Natural killer cell (primary cell): ENCODE measurements around the gene MRE11. TPM values are rescaled to one million over a fixed set of nuclear protein-coding genes. Genes with fewer than 3 reads are reported as not detected.

ENCODE experiments used
- ATAC-seq, 3 donors: fragments of 150-1000 bp in 2 of 3; fragments of 200-7000 bp in 1 of 3; cut with Tn5 transposase; 1 replicate in 1 of 3; 2 replicates in 2 of 3; pipeline ENCODE4 v1.10.0; 2021; ENCODE audit warnings: mild to moderate bottlenecking in 2 of 3, moderate library complexity in 2 of 3
- DNase-seq, 2 donors: peaks; one replicate each; pipeline versions ENCODE4 v3.0.0 to v3.0.0-alpha.2; 2013 to 2021; ENCODE audit warnings: mixed read lengths in 1 of 2
- H3K27ac ChIP-seq: one replicate; pipeline ENCODE4 v1.5.1; 2013; ENCODE audit warnings: mild to moderate bottlenecking, low read length
- H3K27me3 ChIP-seq: one replicate; pipeline ENCODE4 v1.6.1; 2013; ENCODE audit warnings: low read length; ENCODE audit not compliant: control insufficient read depth, insufficient read depth
- H3K36me3 ChIP-seq: one replicate; pipeline ENCODE4 v1.6.1; 2013; ENCODE audit warnings: low read length; ENCODE audit not compliant: control insufficient read depth, insufficient read depth
- H3K4me1 ChIP-seq: one replicate; pipeline ENCODE4 v1.6.1; 2013; ENCODE audit warnings: low read length; ENCODE audit not compliant: control insufficient read depth, insufficient read depth
- H3K4me3 ChIP-seq: one replicate; pipeline ENCODE4 v1.5.1; 2013; ENCODE audit warnings: low read length
- H3K9me3 ChIP-seq: one replicate; pipeline ENCODE4 v1.6.1; 2013; ENCODE audit warnings: low read length; ENCODE audit not compliant: control insufficient read depth, insufficient read depth
- H3K27ac Mint-ChIP-seq, 2 donors: one replicate each; pipeline ENCODE4 v1.8.0; 2022; ENCODE audit warnings: mild to moderate bottlenecking in 2 of 2, mixed read lengths in 2 of 2, moderate library complexity in 1 of 2
- H3K27me3 Mint-ChIP-seq, 2 donors: one replicate each; pipeline ENCODE4 v1.8.0; 2022; ENCODE audit warnings: low read depth in 2 of 2, mixed read lengths in 2 of 2
- H3K36me3 Mint-ChIP-seq: one replicate; pipeline ENCODE4 v1.8.0; 2022; ENCODE audit warnings: mixed read lengths
- H3K4me1 Mint-ChIP-seq, 2 donors: one replicate each; pipeline ENCODE4 v1.8.0; 2022; ENCODE audit warnings: mixed read lengths in 2 of 2
- H3K4me3 Mint-ChIP-seq: one replicate; pipeline ENCODE4 v1.8.0; 2022; ENCODE audit warnings: mild to moderate bottlenecking, moderate library complexity, mixed read lengths
- H3K9me3 Mint-ChIP-seq, 2 donors: one replicate each; pipeline ENCODE4 v1.8.0; 2022; ENCODE audit warnings: mixed read lengths in 2 of 2
- CTCF ChIP-seq: fragments of 200-600 bp; IDR thresholded peaks from one replicate; pipeline ENCODE4 v1.8.0; 2022; ENCODE audit warnings: antibody characterized with exemption
- WGBS: methylation state at CpG from one replicate; pipeline ENCODE4 v1.1.7; 2013; ENCODE audit warnings: missing lambda C conversion rate; ENCODE audit not compliant: insufficient coverage; 5-methylcytosine and 5-hydroxymethylcytosine counted together
- intact Hi-C: fragments of 100-400 bp; cut with micrococcal nuclease; formaldehyde crosslinking; loops from one replicate; pipeline ENCODE4 v1.14.2; 2022
- total RNA-seq, 4 donors: library from RNA; stranded (reverse); fragments of 120-200 nt in 1 of 4; gene quantifications; one replicate each; pipeline versions ENCODE4 v1.2.3 to v1.2.4, GENCODE V29; 2013 to 2022

The MRE11 gene
- total RNA-seq, 3 donors from 2014 or later (not counting 1 experiment from before 2014, with no cell fraction given): 42.1 to 45.2 (median 43.8) TPM

GRCh38 chr11:94469416-94469815, 24.2 kb downstream of the MRE11 start:
- intact Hi-C loops: no loop called here
- peaks cover 24 to 27% of the 10 kb centered on the region in 2 donors for H3K4me1 Mint-ChIP-seq
- no peaks in the 10 kb centered on the region for H3K27me3 Mint-ChIP-seq
- Histone ChIP-seq H3K4me1 (peaks cover 8% of the 10 kb centered on the region), H3K4me3 (no peak overlapping the region), H3K36me3 (peaks cover 33% of the 10 kb centered on the region), H3K27ac (no peak overlapping the region), H3K27me3 (no peaks in the 10 kb centered on the region), H3K9me3 (no peaks in the 10 kb centered on the region)
- ATAC-seq: no peak
- no peak overlapping the region for H3K27ac Mint-ChIP-seq
- peaks cover 13% of the 10 kb centered on the region for H3K36me3 Mint-ChIP-seq
- TF ChIP-seq CTCF: no peak
- H3K9me3 Mint-ChIP-seq: no peaks in the 10 kb centered on the region
- no peak for DNase-seq
- H3K4me3 Mint-ChIP-seq: no peak overlapping the region
- WGBS: 80% methylated on average over 2 of the region's 2 CpGs

GRCh38 chr11:94459576-94459975, 34.1 kb downstream of the MRE11 start:
- Histone ChIP-seq H3K27me3 (no peaks in the 10 kb centered on the region), H3K4me1 (no peaks in the 10 kb centered on the region), H3K9me3 (no peaks in the 10 kb centered on the region), H3K36me3 (peaks cover 28% of the 10 kb centered on the region), H3K4me3 (no peak overlapping the region), H3K27ac (no peak overlapping the region)
- Mint-ChIP-seq H3K27ac (no peak overlapping the region), H3K4me1 (peaks cover 6 to 7% of the 10 kb centered on the region in 2 donors), H3K27me3 (no peaks in the 10 kb centered on the region), H3K9me3 (no peaks in the 10 kb centered on the region), H3K4me3 (no peak overlapping the region), H3K36me3 (peaks cover 8% of the 10 kb centered on the region)
- WGBS: 76% methylated on average over 2 of the region's 2 CpGs
- intact Hi-C loops: no loop called here
- no peak for TF ChIP-seq CTCF
- DNase-seq (no peak), ATAC-seq (no peak)

- Histone ChIP-seq H3K27ac (no peak overlapping the region), H3K4me3 (no peak overlapping the region), H3K27me3 (no peaks in the 10 kb centered on the region), H3K36me3 (peaks cover 32% of the 10 kb centered on the region), H3K4me1 (no peaks in the 10 kb centered on the region), H3K9me3 (no peaks in the 10 kb centered on the region)
- no peak for TF ChIP-seq CTCF
- H3K36me3 Mint-ChIP-seq: peaks cover 8% of the 10 kb centered on the region
- intact Hi-C loops: no loop called here
- no peak overlapping the region for H3K4me3 Mint-ChIP-seq
- no peaks in the 10 kb centered on the region for H3K9me3 Mint-ChIP-seq
- ATAC-seq (peak in 2 of 3 donors; percentile 35 to 42), DNase-seq (no peak)
- H3K27me3 Mint-ChIP-seq: no peaks in the 10 kb centered on the region
- peak overlapping the region in 1 of 2 donors; percentile 44 for H3K27ac Mint-ChIP-seq
- peaks cover 7 to 11% of the 10 kb centered on the region in 2 donors for H3K4me1 Mint-ChIP-seq
- 74% methylated on average over 4 of the region's 4 CpGs for WGBS
Observed at GRCh38 chr11:94457118-94458029, 36.3 kb downstream of the MRE11 start.
